ENCODE measurements around the gene RANBP9.
A peak's percentile ranks its signal among the peaks of the same experiment; 100 is the strongest.

RANBP9 gene

DNA sequence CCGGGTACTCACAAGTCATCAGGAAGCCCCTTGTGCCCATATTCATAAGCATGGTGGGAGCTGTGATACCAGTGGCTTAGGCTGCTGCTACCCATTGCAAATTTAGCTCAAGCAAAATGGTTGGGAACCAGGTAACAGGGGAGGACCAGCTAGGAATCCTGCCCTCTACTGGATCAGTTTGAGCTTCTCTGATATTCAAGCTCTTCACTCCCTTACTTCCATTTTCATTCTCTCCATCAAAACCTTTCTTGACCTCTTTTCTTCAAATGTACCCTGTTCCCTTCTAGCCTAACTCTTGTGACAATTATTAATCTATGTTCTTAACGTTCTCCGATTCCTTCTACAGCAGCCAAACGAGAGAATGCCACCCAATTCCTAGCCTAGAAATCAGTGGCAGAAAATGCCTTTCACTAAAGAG lies 86.8 kb downstream of the RANBP9 start:
- Mint-ChIP-seq H3K36me3 (peaks cover 16% of the 10 kb centered on the region), H3K4me1 (ENCODE audit: low read depth) (peaks cover 17% of the 10 kb centered on the region), H3K4me3 (no peak overlapping the region), H3K27me3 (no peaks in the 10 kb centered on the region), H3K9me3 (ENCODE audit: low read depth) (no peaks in the 10 kb centered on the region), H3K27ac (peak overlapping the region; percentile 85)

DNA sequence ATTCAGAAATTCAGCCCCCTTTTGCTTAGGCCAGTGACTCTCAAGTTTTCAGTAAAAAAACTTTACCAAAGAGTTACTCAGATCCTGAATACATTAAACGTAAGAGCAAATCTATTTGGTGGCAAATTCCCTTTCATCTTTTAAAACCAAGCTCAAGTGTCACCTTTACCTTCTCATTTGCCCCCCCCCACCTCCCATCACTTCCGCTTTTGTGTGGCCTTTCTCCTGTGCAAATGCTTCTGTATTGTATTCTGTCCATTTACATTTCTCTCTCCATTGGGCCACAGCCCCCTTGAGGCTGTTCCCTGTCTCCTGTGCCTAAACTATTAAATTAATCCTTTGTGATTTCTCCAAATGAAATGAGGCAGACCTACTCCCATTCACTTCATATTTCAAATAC lies 94.6 kb downstream of the RANBP9 start:
- Mint-ChIP-seq H3K36me3 (peaks cover 10% of the 10 kb centered on the region), H3K4me1 (ENCODE audit: low read depth) (peaks cover 44% of the 10 kb centered on the region), H3K9me3 (ENCODE audit: low read depth) (no peaks in the 10 kb centered on the region), H3K27me3 (no peaks in the 10 kb centered on the region), H3K4me3 (peak overlapping the region; percentile 99), H3K27ac (peak overlapping the region; percentile 98)

DNA sequence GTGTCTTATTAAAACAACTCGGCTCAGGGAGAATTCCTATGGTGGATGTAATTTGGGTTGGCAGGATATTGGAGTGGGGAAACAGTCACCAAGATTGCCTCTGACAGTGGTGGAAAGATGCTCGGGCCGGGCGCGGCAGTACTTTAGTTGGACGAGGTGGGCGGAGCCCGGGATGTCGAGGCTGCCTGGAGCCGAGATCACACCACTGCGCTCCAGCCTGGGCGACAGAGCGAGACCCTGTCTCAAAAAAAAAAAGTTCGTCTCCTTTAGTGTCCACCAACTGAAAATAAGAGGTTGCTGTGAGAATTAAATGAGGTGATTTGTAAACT lies 95.9 kb downstream of the RANBP9 start:
- peak overlapping the region; percentile 99 for H3K4me3 Mint-ChIP-seq
- peaks cover 9% of the 10 kb centered on the region for H3K36me3 Mint-ChIP-seq
- H3K27ac Mint-ChIP-seq, result peak overlapping the region; percentile 98
- H3K27me3 Mint-ChIP-seq, result no peaks in the 10 kb centered on the region
- H3K4me1 Mint-ChIP-seq (ENCODE audit: low read depth), result peaks cover 47% of the 10 kb centered on the region
- no peaks in the 10 kb centered on the region for H3K9me3 Mint-ChIP-seq (ENCODE audit: low read depth)

DNA sequence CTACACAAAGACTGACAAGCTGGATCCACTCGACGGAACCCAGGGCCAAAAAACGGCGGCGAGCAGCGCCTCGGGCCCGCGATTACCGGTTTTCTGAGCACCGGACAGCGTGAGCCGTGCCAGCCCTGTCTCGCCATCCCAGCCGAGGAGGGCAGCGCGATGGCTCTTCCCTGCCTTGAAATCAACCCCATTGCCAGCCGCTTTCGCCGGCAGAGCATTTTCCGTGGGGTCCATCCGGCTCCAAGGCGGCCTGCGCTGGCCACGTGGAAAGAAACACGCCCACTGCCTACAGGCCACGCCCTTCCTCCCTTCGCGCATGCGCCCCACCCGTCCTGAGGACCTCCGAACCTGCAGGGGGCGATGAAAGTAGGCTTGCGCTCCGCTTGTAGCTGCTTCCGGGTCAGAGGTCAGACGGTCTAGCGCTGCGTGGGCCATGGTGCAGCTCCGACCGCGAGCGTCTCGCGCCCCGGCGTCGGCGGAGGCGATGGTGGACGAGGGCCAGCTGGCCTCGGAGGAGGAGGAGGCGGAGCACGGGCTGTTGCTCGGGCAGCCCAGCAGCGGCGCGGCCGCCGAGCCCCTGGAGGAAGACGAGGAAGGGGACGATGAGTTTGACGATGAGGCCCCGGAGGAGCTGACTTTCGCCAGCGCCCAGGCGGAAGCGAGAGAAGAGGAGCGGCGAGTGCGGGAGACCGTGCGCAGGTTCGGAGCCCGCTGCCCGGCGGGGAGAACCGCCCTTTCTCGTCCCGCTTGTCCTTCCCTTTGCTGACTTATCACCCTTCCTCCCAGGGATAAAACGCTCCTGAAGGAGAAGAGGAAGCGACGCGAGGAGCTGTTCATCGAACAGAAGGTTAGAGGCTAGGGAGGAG lies 96.5 kb downstream of the RANBP9 start, which contains the start of gene NOL7:
NOL7 (plus strand) TSS at position 410 of the 866 bp plus-strand sequence; CDS start at position 434, 24 bp downstream.
- Mint-ChIP-seq H3K36me3 (peaks cover 9% of the 10 kb centered on the region), H3K4me3 (peak within 1 kb of the TSS; percentile 99), H3K27me3 (no peaks in the 10 kb centered on the region), H3K9me3 (ENCODE audit: low read depth) (no peaks in the 10 kb centered on the region), H3K4me1 (ENCODE audit: low read depth) (peaks cover 47% of the 10 kb centered on the region), H3K27ac (peak within 1 kb of the TSS; percentile 98)

DNA sequence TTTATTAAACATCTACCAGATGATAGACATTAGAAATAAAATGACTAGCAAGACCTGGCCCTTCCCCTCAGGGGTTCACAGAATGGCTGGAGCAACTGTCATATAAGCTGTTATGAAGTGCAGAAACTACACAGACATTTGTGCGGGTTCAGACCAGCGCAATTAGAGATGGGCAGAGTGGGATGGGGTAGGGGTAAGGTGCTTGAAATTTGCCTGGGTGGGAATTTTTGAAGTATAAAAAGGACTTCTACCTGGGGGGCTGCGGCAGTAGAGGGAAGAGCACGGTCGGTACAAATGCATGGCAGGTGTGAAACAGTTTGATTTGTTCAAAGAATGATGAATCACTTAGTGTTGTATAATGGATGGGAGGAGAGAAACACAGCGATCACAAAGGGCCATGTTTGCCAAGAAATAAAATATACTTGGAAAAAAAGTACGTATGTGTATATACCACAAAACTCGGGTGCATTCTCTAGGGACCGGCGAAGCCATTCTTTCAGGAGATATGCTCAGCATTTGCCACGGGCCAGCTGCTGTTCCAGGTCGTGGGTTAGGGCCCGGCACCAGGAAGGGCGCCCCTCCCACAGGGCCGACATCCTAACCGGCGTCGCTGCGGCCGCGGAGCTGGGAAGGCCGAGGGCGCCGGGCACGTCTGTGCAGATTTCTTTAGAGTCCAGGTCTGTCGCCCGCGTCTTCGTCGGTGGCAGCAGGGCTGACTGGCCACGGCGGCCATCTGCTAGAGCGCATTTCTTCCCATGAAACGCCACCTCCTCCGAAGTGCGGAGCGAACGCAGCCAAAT lies 97.3 kb downstream of the RANBP9 start:
- H3K27me3 Mint-ChIP-seq, result no peaks in the 10 kb centered on the region
- H3K27ac Mint-ChIP-seq, result peak overlapping the region; percentile 98
- peak overlapping the region; percentile 99 for H3K4me3 Mint-ChIP-seq
- peaks cover 47% of the 10 kb centered on the region for H3K4me1 Mint-ChIP-seq (ENCODE audit: low read depth)
- no peaks in the 10 kb centered on the region for H3K9me3 Mint-ChIP-seq (ENCODE audit: low read depth)
- H3K36me3 Mint-ChIP-seq, result peaks cover 7% of the 10 kb centered on the region

DNA sequence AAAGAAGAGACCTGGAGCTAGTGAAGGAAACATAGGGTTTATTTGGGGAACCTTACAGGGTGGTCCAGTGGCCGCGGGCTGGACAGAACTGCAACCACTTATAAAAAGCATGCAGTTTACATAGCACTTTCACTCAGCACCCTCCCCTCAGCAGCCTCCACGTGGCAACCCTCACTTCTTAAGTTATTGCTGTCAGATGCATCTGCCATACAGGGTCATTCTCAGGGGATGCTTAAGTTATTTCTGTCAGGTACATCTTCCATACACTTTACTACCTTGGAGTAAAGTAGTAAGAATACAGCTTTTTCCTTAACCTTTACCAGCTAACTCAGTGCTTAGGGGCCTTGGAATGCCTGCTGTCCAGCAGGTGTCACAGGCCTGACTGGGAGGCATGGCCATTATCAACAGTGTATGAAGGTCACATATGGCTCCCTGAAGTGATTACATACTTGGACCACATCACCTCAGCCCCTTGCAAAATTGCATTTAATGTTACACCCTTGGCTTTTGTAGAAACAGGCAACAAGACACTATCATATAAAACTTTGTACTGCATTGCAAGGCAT lies 98.5 kb downstream of the RANBP9 start:
- Mint-ChIP-seq H3K4me3 (no peak overlapping the region), H3K27me3 (no peaks in the 10 kb centered on the region), H3K9me3 (ENCODE audit: low read depth) (no peaks in the 10 kb centered on the region), H3K27ac (peak overlapping the region; percentile 98), H3K4me1 (ENCODE audit: low read depth) (peaks cover 42% of the 10 kb centered on the region), H3K36me3 (peaks cover 5% of the 10 kb centered on the region)

DNA sequence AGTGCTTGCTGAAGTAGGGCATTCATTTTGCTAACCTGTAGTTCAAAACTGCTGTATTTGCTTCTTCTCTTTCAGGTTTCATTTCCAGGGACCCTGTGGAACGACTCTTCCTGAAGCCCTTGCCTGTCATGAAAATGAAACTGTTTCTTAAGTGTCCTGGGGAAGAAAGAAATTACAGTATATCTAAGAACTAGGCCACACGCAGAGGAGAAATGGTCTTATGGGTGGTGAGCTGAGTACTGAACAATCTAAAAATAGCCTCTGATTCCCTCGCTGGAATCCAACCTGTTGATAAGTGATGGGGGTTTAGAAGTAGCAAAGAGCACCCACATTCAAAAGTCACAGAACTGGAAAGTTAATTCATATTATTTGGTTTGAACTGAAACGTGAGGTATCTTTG lies 99.9 kb downstream of the RANBP9 start:
- Mint-ChIP-seq H3K27ac (peak overlapping the region; percentile 46), H3K27me3 (no peaks in the 10 kb centered on the region), H3K9me3 (ENCODE audit: low read depth) (no peaks in the 10 kb centered on the region), H3K36me3 (peaks cover 2% of the 10 kb centered on the region), H3K4me3 (no peak overlapping the region), H3K4me1 (ENCODE audit: low read depth) (peaks cover 31% of the 10 kb centered on the region)

DNA sequence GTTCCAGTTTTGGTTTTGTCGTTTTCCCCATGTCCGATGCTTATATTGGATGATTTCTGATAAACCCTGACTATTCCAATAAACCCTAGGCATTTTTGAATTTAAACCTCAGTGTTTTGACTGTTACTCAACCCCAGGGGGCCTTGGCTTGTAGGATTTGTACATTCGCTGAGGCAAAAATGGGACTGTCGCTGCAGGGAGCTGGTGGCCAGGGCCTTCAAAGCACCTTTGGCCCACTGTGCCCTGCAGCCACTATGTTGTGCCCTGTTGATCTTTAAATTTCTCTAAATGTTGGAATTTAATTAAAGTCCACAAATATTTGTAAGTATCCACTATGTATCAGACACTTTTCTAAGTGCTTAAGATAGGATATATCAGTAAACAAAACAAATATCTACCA lies 106.0 kb downstream of the RANBP9 start:
- no peak overlapping the region for H3K4me3 Mint-ChIP-seq
- H3K27ac Mint-ChIP-seq, result no peak overlapping the region
- H3K36me3 Mint-ChIP-seq, result peaks cover 8% of the 10 kb centered on the region
- no peaks in the 10 kb centered on the region for H3K4me1 Mint-ChIP-seq (ENCODE audit: low read depth)
- no peaks in the 10 kb centered on the region for H3K9me3 Mint-ChIP-seq (ENCODE audit: low read depth)
- H3K27me3 Mint-ChIP-seq, result no peaks in the 10 kb centered on the region

DNA sequence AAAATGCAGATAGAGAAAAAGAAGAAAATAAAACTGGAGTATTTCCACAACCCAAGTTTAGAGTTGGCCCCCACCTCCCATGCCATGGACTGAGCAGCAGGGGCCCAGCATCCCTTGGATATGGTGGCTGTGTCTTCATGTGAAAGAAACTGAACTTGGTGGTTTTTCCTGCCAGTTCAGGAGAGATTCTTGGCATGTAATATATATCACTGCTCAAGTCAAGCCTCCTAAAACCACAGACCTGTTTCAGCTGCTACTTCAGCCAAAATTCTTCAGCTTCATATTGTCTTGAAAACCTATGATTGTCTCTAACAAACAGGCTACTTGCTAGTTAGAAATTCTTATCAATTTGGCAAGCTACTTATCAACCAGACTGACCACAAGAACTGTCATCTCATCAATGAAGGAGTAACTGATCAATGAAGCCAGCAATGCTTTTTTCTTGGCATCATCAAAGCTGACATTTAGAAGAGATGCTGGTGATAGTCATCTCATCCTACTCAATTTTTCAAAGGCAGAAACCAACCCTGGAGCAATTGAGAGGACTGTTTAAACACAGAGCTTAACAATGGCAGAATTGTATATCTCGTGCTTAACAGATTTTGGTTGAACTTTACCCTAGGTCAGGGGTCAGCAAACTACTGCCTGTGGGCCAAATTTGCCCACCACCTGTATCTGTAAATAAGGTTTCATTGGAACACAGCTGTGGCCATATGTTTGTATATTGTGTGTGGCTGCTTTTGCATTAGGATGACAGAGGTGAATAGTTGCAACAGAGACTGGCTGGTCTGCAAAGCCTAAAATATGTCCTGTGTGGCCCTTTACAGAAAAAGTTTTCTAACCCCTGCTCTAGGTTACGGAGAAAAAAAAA lies 106.9 kb downstream of the RANBP9 start:
- peaks cover 10% of the 10 kb centered on the region for H3K36me3 Mint-ChIP-seq
- H3K27ac Mint-ChIP-seq, result no peak overlapping the region
- H3K9me3 Mint-ChIP-seq (ENCODE audit: low read depth), result no peaks in the 10 kb centered on the region
- no peaks in the 10 kb centered on the region for H3K27me3 Mint-ChIP-seq
- H3K4me1 Mint-ChIP-seq (ENCODE audit: low read depth), result no peaks in the 10 kb centered on the region
- H3K4me3 Mint-ChIP-seq, result no peak overlapping the region

DNA sequence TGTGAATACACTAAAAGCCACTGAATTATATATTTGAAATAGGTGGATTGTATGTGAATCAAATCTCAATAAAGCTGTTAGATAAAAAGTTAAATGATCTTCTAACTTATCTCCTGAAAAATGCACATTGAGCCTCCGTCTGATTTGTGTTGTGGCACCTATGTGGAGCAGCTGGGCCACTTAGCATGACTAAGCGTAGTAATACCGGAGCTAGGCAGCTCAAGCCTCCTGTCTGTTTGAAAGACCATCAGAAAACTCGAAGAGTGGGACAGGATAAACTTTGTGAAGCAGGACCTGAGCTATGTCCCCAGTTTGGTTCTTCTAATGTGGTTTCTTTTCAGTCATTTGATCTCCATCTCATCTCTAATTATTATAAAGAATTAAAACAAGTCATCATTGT lies 107.5 kb downstream of the RANBP9 start:
- Mint-ChIP-seq H3K4me1 (ENCODE audit: low read depth) (no peaks in the 10 kb centered on the region), H3K36me3 (peaks cover 11% of the 10 kb centered on the region), H3K27ac (no peak overlapping the region), H3K27me3 (no peaks in the 10 kb centered on the region), H3K4me3 (no peak overlapping the region), H3K9me3 (ENCODE audit: low read depth) (no peaks in the 10 kb centered on the region)

DNA sequence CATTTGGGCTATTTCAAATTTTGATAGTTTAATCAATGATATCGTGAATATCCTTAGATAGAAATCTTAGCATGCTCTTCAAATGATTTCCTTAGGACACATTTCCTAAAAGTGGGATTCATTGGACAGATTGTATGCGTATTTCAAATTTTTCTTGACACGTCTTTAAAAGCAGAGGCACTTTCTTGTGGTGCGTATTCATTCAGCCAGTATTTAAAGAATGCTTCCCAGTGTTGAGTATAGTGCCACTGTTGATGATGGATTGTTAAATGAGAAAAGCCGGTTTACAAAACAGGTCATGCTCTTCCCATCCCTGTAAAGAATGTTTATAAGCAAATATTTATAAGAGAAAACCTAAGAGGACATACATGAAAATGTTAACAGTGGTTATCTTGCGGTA lies 111.6 kb downstream of the RANBP9 start:
- Mint-ChIP-seq H3K4me1 (ENCODE audit: low read depth) (no peaks in the 10 kb centered on the region), H3K27ac (no peak overlapping the region), H3K4me3 (no peak overlapping the region), H3K27me3 (no peaks in the 10 kb centered on the region), H3K9me3 (ENCODE audit: low read depth) (no peaks in the 10 kb centered on the region), H3K36me3 (peaks cover 15% of the 10 kb centered on the region)

DNA sequence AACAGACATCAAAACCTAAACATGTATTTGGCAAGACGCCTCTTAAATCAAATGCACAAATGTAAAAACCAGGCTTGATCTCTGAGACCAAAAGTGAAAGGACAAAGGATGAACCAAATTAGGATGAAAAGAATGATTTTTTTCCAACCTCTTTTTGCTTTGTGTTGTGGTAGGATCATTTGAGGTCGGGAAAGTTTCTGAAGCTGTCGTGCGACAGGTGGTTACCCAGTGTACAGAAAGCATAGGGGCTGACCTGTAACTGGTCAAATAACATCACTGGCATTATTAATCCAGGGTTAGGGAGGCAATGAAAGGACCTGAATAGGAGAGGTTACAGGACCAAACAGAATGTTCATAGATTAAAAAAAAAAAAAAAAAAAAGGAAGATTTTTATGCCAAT lies 114.6 kb downstream of the RANBP9 start:
- Mint-ChIP-seq H3K36me3 (peaks cover 17% of the 10 kb centered on the region), H3K4me1 (ENCODE audit: low read depth) (no peaks in the 10 kb centered on the region), H3K9me3 (ENCODE audit: low read depth) (no peaks in the 10 kb centered on the region), H3K27me3 (no peaks in the 10 kb centered on the region), H3K4me3 (no peak overlapping the region), H3K27ac (no peak overlapping the region)

DNA sequence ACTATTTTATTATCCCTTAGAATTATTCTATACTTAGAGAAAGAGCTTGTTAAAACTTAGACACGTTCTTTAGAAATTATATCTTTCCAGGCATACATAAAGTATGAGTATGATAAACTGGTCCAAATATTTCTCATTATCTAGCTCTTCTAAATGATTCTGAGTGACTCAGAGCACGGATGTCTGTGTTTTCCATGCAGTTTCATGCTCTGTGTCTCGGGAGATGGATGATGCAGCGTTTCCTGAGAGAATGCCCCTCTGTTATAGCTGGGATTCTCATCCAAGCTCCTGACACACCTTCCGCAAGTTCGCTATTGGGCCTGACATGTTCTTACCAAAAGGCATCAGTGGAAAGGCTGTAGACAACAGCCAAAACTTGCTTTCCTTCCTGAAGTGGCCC lies 117.9 kb downstream of the RANBP9 start:
- no peak overlapping the region for H3K27ac Mint-ChIP-seq
- H3K36me3 Mint-ChIP-seq, result peaks cover 16% of the 10 kb centered on the region
- H3K4me1 Mint-ChIP-seq (ENCODE audit: low read depth), result no peaks in the 10 kb centered on the region
- H3K9me3 Mint-ChIP-seq (ENCODE audit: low read depth), result no peaks in the 10 kb centered on the region
- H3K27me3 Mint-ChIP-seq, result no peaks in the 10 kb centered on the region
- no peak overlapping the region for H3K4me3 Mint-ChIP-seq

DNA sequence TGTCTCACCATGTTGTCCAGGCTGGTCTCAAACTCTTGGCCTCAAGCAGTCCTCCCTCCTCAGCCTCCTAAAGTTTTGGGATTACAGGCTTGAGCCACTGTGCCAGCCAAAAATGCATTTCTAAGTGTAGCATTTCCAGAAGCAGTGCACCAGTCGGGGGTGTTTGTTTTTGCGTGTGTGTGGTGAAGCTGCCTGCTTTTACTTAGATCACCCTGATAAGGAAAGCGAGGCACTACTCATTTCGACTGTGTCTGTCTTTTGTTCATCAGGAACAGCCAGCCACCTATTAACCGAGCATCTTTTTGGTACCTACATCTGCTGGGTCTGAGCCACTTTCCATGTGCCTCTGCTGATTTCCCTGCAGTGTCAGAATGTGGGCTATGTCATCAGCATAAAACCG lies 118.5 kb downstream of the RANBP9 start:
- H3K4me3 Mint-ChIP-seq, result no peak overlapping the region
- no peak overlapping the region for H3K27ac Mint-ChIP-seq
- peaks cover 14% of the 10 kb centered on the region for H3K36me3 Mint-ChIP-seq
- H3K4me1 Mint-ChIP-seq (ENCODE audit: low read depth), result no peaks in the 10 kb centered on the region
- no peaks in the 10 kb centered on the region for H3K9me3 Mint-ChIP-seq (ENCODE audit: low read depth)
- no peaks in the 10 kb centered on the region for H3K27me3 Mint-ChIP-seq
